K562 (cell line): ENCODE results near the gene COL6A2. TPM values are rescaled to one million over a fixed set of nuclear protein-coding genes. Genes with fewer than 3 reads are reported as not detected.

Experiments
- ATAC-seq: fragments of 200-7000 bp; cut with Tn5 transposase; 3 replicates; pipeline ENCODE4 v1.9.1; 2020; ENCODE audit warnings: moderate library complexity
- BruUV-seq: library from RNA; stranded (reverse); fragments of 400-500 nt; replicated peaks from 2 replicates; lab custom pipeline; 2021; lab: Mats Ljungman, UMichigan
- CTCF ChIA-PET: fragments of 300-600 bp; formaldehyde crosslinking; extraction: SDS; loops from one replicate; lab custom pipeline; 2021; ENCODE audit warnings: low intra/inter-chr PET ratio; lab: Yijun Ruan, JAX
- POLR2A ChIA-PET: fragments of 300-600, 350-650 bp; sonication (Branson Sonifier 250); formaldehyde crosslinking; extraction: SDS; loops from one replicate; lab custom pipeline; 2021; ENCODE audit warnings: antibody characterized with exemption, inconsistent platforms; lab: Yijun Ruan, JAX
- DNase-seq, 4 experiments: peaks; one replicate each; pipeline versions ENCODE4 v3.0.0 to v3.0.0-alpha.2; 2011 to 2018; ENCODE audit warnings: low spot score in 3 of 4, mixed read lengths in 3 of 4; ENCODE audit errors: extremely low read depth in 1 of 4
- FAIRE-seq: peaks from 2 replicates; lab custom pipeline; 2011; peaks lifted over from hg19 to GRCh38; lab: Jason Lieb, UNC
- H2AFZ ChIP-seq: 2 replicates; pipeline ENCODE4 v1.6.0; 2011; ENCODE audit warnings: low read depth, low read length, control low read depth, inconsistent platforms
- H3K27ac ChIP-seq: fragments of 200-600 bp; 3 replicates; pipeline ENCODE4 v1.8.0; 2011; ENCODE audit warnings: low read depth, mild to moderate bottlenecking, control low read depth, inconsistent platforms, low read length, moderate library complexity, mixed read lengths; ENCODE audit errors: extremely low read depth
- H3K27me3 ChIP-seq, 2 experiments: fragments of 300-600 bp in 1 of 2; 2 replicates in 1 of 2; 3 replicates in 1 of 2; pipeline versions ENCODE4 v1.6.0 to v1.8.0; 2011; ENCODE audit warnings: inconsistent platforms in 2 of 2, low read length in 2 of 2, mild to moderate bottlenecking in 1 of 2, mixed read lengths in 1 of 2, moderate library complexity in 1 of 2; ENCODE audit not compliant: control insufficient read depth in 2 of 2, insufficient read depth in 2 of 2
- H3K36me3 ChIP-seq: fragments of 300-600 bp; 3 replicates; pipeline ENCODE4 v1.8.0; 2011; ENCODE audit warnings: mild to moderate bottlenecking, low read length, inconsistent platforms; ENCODE audit not compliant: control insufficient read depth, insufficient read depth
- H3K4me1 ChIP-seq, 2 experiments: fragments of 200-600 bp in 1 of 2; replicated peaks in 1 of 2; 2 replicates in 1 of 2; 3 replicates in 1 of 2; pipeline versions ENCODE4 v1.5.1 to v1.8.0; 2011; ENCODE audit warnings: inconsistent platforms in 2 of 2, low read length in 2 of 2, mild to moderate bottlenecking in 1 of 2, mixed read lengths in 1 of 2, moderate library complexity in 1 of 2; ENCODE audit not compliant: control insufficient read depth in 2 of 2, insufficient read depth in 2 of 2
- H3K4me2 ChIP-seq: 2 replicates; pipeline ENCODE4 v1.6.1; 2011; ENCODE audit warnings: low read length, control low read depth, inconsistent platforms, mixed read lengths; ENCODE audit not compliant: insufficient read depth
- H3K4me3 ChIP-seq: fragments of 200-600 bp; sonication (generic), shearing (Covaris generic); 2 replicates; pipeline ENCODE4 v1.5.1; 2016; ENCODE audit warnings: control low read depth, inconsistent platforms
- H3K79me2 ChIP-seq: fragments of 200-600 bp; 3 replicates; pipeline ENCODE4 v1.8.0; 2011; ENCODE audit warnings: low read length, inconsistent platforms; ENCODE audit not compliant: control insufficient read depth, insufficient read depth
- H3K9ac ChIP-seq, 2 experiments: 2 replicates each; pipeline versions ENCODE4 v1.6.0 to v1.6.1; 2011; ENCODE audit warnings: low read depth in 2 of 2, low read length in 2 of 2, control low read depth in 1 of 2, inconsistent platforms in 1 of 2, mild to moderate bottlenecking in 1 of 2, mixed read lengths in 1 of 2; ENCODE audit not compliant: insufficient read depth in 1 of 2
- H3K9me1 ChIP-seq: one replicate; pipeline ENCODE4 v1.6.0; 2011; ENCODE audit warnings: inconsistent platforms, mild to moderate bottlenecking, low read length, moderate library complexity; ENCODE audit not compliant: control insufficient read depth, insufficient read depth
- H3K9me3 ChIP-seq: replicated peaks from 2 replicates; pipeline ENCODE4 v1.5.1; 2011; ENCODE audit warnings: low read depth, low read length, inconsistent platforms; ENCODE audit not compliant: control insufficient read depth, insufficient read depth
- H4K20me1 ChIP-seq: replicated peaks from 2 replicates; pipeline ENCODE4 v1.6.1; 2011; ENCODE audit warnings: low read length, inconsistent platforms, mixed read lengths; ENCODE audit not compliant: control insufficient read depth, insufficient read depth
- CBX1 ChIP-seq: sonication (generic); IDR thresholded peaks from 2 replicates; pipeline ENCODE4 v1.6.1; 2016; ENCODE audit warnings: antibody characterized with exemption, low read depth, mild to moderate bottlenecking
- FUS ChIP-seq: fragments of 200-400 bp; formaldehyde crosslinking; optimal IDR thresholded peaks from 2 replicates; pipeline ENCODE3; 2017; ENCODE audit warnings: low read depth, low read length
- NR1H2 ChIP-seq: sonication (generic); formaldehyde crosslinking; IDR thresholded peaks from 2 replicates; pipeline ENCODE4 v1.4.0; 2020; ENCODE audit warnings: mild to moderate bottlenecking, missing genetic modification reagents
- WGBS: fragments of 100-300 bp; shearing (Covaris generic); methylation state at CpG from one replicate; pipeline ENCODE4 v1.1.6; 2016; ENCODE audit warnings: low coverage, mixed read lengths; ENCODE audit not compliant: insufficient coverage; ENCODE audit errors: missing lambda C conversion rate; 5-methylcytosine and 5-hydroxymethylcytosine counted together
- in situ Hi-C: fragments of 300-500 bp; cut with MboI; formaldehyde crosslinking; loops from 4 replicates; pipeline ENCODE4 v1.15.0; 2018; ENCODE audit warnings: inconsistent platforms, mixed read lengths
- intact Hi-C: fragments of 100-400 bp; cut with micrococcal nuclease; formaldehyde crosslinking; loops from 2 replicates; pipeline ENCODE4 v1.14.2; 2022
- polyA plus RNA-seq, 8 experiments: library from polyadenylated mRNA; depleted of rRNA in 4 of 8; stranded (reverse) in 5 of 8; unstranded in 3 of 8; fragments of >200 nt; fragmentation: Nextera tagmentation in 2 of 8; fragmentation: Illumina TruSeq in 1 of 8; extraction: Ambion mirVana in 2 of 8; extraction: Trizol in 1 of 8; gene quantifications; 2 replicates each; pipeline versions ENCODE4 v1.2.1 to v1.2.3, GENCODE V29; 2011 to 2014; ENCODE audit warnings: inconsistent platforms in 1 of 8, missing spikeins in 1 of 8
- total RNA-seq, 7 experiments: library from RNA; depleted of rRNA in 6 of 7; stranded (reverse); fragments of >200 nt in 6 of 7; fragmentation: Illumina TruSeq in 2 of 7; extraction: Trizol in 2 of 7; gene quantifications; 2 replicates each; pipeline versions ENCODE4 v1.2.1 to v1.2.3, GENCODE V29; 2011 to 2021; ENCODE audit warnings: low replicate concordance in 1 of 7
- TF ChIP-seq, protein P1 (sequence below): sonication (generic); formaldehyde crosslinking; IDR thresholded peaks from 2 replicates; pipeline ENCODE4 v1.9.0; 2022; ENCODE audit warnings: mild to moderate bottlenecking, missing genetic modification reagents
- TF ChIP-seq, protein P2 (sequence below): fragments of 250-450 bp; sonication (Bioruptor Pico); IDR thresholded peaks from 2 replicates; pipeline ENCODE4 v1.5.0; 2021; ENCODE audit warnings: mild to moderate bottlenecking, borderline replicate concordance
- TF ChIP-seq, protein P3 (sequence below): fragments of 250-450 bp; sonication (Bioruptor Pico); IDR thresholded peaks from 2 replicates; pipeline ENCODE4 v1.5.0; 2021
- TF ChIP-seq, protein P4 (sequence below), 2 experiments: IDR thresholded peaks; 2 replicates each; pipeline ENCODE4 v1.6.1; 2011; ENCODE audit warnings: borderline replicate concordance in 1 of 2, control low read depth in 1 of 2, low read depth in 1 of 2, low read length in 1 of 2, mild to moderate bottlenecking in 1 of 2, mixed read lengths in 1 of 2, moderate library complexity in 1 of 2; ENCODE audit not compliant: insufficient read depth in 1 of 2, insufficient read length in 1 of 2, poor library complexity in 1 of 2, severe bottlenecking in 1 of 2; ENCODE audit errors: extremely low read depth in 1 of 2
- TF ChIP-seq, protein P5 (sequence below): fragments of 450-650 bp; formaldehyde crosslinking; IDR thresholded peaks from 2 replicates; pipeline ENCODE4 v1.4.0; 2020; ENCODE audit warnings: mild to moderate bottlenecking, mixed read lengths
- TF ChIP-seq, protein P6 (sequence below): fragments of 250-450 bp; sonication (Bioruptor Pico); IDR thresholded peaks from 2 replicates; pipeline ENCODE4 v1.9.0; 2021; ENCODE audit warnings: mild to moderate bottlenecking, inconsistent platforms

The COL6A2 gene
- total and polyA plus RNA-seq, 9 of the 15 experiments (the other 6 are each of a cell fraction or from before 2014, with no cell fraction given), result 0.07 to 1.1 (median 0.24) TPM; not detected in 3

DNA sequence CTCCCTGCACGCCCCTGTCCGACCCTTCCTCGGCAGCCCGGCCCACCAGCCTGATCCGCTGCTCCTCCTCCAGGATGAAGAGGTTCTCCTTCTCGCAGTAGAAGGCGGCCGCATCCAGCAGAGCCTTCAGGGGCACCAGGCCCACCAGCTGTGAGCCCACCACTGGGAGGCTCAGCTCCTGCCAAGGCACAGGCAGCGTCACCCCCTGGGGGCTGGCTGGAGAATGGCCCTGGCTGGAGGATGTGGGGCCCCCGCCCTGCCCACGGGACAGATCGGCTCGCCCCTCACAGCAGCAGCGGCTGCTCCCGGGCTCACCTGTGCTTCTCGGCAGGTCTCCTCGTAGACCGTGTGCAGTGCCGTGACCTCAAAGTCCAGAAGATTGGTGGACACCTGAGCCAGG lies 52.2 kb downstream of the COL6A2 start:
- ChIA-PET CTCF (no interaction called here), POLR2A (interaction anchor here (0.7 kb wide), 1 partner anchor 30 kb away, joined by 4 read pairs; no protein-coding TSS in a partner anchor)
- Histone ChIP-seq H3K36me3 (no peaks in the 10 kb centered on the region), H3K27me3 (no peaks in the 10 kb centered on the region), H4K20me1 (no peaks in the 10 kb centered on the region), H3K27ac (no peak overlapping the region), H3K79me2 (no peaks in the 10 kb centered on the region; the same call in 2 of the 3 replicates), H3K9ac (peak overlapping the region in 1 of 2 experiments; percentile 78; a peak in 2 of 4 replicates), H3K9me1 (no peaks in the 10 kb centered on the region), H3K4me2 (no peak overlapping the region), H3K4me1 (peaks cover 15 to 82% of the 10 kb centered on the region in 2 experiments), H2AFZ (no peak overlapping the region), H3K9me3 (no peaks in the 10 kb centered on the region), H3K4me3 (no peak overlapping the region)
- no TSS peak for BruUV-seq
- no peak for ATAC-seq
- no peak for FAIRE-seq
- in situ Hi-C loops (no loop called here), intact Hi-C loops (loop anchor here (5.0 kb wide), 1 partner anchor 77 kb away; the partner anchor contains the start of gene LSS)
- DNase-seq, result no peak
- WGBS, result 84% methylated on average over 19 of the region's 19 CpGs
- TF ChIP-seq, protein P1, sequence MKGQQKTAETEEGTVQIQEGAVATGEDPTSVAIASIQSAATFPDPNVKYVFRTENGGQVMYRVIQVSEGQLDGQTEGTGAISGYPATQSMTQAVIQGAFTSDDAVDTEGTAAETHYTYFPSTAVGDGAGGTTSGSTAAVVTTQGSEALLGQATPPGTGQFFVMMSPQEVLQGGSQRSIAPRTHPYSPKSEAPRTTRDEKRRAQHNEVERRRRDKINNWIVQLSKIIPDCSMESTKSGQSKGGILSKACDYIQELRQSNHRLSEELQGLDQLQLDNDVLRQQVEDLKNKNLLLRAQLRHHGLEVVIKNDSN (CRISPR knock-in tag), result no peak
- TF ChIP-seq, protein P2, sequence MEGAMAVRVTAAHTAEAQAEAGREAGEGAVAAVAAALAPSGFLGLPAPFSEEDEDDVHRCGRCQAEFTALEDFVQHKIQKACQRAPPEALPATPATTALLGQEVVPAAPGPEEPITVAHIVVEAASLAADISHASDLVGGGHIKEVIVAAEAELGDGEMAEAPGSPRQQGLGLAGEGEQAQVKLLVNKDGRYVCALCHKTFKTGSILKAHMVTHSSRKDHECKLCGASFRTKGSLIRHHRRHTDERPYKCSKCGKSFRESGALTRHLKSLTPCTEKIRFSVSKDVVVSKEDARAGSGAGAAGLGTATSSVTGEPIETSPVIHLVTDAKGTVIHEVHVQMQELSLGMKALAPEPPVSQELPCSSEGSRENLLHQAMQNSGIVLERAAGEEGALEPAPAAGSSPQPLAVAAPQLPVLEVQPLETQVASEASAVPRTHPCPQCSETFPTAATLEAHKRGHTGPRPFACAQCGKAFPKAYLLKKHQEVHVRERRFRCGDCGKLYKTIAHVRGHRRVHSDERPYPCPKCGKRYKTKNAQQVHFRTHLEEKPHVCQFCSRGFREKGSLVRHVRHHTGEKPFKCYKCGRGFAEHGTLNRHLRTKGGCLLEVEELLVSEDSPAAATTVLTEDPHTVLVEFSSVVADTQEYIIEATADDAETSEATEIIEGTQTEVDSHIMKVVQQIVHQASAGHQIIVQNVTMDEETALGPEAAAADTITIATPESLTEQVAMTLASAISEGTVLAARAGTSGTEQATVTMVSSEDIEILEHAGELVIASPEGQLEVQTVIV (CRISPR knock-in tag), result no peak
- no peak for TF ChIP-seq CBX1
- TF ChIP-seq, protein P3, sequence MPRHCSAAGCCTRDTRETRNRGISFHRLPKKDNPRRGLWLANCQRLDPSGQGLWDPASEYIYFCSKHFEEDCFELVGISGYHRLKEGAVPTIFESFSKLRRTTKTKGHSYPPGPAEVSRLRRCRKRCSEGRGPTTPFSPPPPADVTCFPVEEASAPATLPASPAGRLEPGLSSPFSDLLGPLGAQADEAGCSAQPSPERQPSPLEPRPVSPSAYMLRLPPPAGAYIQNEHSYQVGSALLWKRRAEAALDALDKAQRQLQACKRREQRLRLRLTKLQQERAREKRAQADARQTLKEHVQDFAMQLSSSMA, result no peak
- TF ChIP-seq, protein P4, sequence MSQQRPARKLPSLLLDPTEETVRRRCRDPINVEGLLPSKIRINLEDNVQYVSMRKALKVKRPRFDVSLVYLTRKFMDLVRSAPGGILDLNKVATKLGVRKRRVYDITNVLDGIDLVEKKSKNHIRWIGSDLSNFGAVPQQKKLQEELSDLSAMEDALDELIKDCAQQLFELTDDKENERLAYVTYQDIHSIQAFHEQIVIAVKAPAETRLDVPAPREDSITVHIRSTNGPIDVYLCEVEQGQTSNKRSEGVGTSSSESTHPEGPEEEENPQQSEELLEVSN (IDR thresholded peaks at IDR 0.05; ENCODE audit: borderline replicate concordance in 1 of 2, extremely low read depth in 1 of 2, insufficient read depth in 1 of 2, insufficient read length in 1 of 2, low read depth in 1 of 2, low read length in 1 of 2, poor library complexity in 1 of 2, severe bottlenecking in 1 of 2), result no peak
- TF ChIP-seq, protein P5, sequence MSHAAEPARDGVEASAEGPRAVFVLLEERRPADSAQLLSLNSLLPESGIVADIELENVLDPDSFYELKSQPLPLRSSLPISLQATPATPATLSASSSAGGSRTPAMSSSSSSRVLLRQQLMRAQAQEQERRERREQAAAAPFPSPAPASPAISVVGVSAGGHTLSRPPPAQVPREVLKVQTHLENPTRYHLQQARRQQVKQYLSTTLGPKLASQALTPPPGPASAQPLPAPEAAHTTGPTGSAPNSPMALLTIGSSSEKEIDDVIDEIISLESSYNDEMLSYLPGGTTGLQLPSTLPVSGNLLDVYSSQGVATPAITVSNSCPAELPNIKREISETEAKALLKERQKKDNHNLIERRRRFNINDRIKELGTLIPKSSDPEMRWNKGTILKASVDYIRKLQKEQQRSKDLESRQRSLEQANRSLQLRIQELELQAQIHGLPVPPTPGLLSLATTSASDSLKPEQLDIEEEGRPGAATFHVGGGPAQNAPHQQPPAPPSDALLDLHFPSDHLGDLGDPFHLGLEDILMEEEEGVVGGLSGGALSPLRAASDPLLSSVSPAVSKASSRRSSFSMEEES (CRISPR knock-in tag), result no peak
- TF ChIP-seq, protein P6, sequence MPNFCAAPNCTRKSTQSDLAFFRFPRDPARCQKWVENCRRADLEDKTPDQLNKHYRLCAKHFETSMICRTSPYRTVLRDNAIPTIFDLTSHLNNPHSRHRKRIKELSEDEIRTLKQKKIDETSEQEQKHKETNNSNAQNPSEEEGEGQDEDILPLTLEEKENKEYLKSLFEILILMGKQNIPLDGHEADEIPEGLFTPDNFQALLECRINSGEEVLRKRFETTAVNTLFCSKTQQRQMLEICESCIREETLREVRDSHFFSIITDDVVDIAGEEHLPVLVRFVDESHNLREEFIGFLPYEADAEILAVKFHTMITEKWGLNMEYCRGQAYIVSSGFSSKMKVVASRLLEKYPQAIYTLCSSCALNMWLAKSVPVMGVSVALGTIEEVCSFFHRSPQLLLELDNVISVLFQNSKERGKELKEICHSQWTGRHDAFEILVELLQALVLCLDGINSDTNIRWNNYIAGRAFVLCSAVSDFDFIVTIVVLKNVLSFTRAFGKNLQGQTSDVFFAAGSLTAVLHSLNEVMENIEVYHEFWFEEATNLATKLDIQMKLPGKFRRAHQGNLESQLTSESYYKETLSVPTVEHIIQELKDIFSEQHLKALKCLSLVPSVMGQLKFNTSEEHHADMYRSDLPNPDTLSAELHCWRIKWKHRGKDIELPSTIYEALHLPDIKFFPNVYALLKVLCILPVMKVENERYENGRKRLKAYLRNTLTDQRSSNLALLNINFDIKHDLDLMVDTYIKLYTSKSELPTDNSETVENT (CRISPR knock-in tag), result no peak
- TF ChIP-seq NR1H2, result no peak
- TF ChIP-seq FUS, result no peak
